GM19397 (cell line): Measurements from ENCODE around the gene C14orf93.
A peak's percentile ranks its signal among the peaks of the same experiment; 100 is the strongest.

Experiments used
- ATAC-seq: cut with Tn5 transposase; IDR thresholded peaks from one replicate; pipeline ENCODE4 v1.9.1; 2021; ENCODE audit warnings: mild to moderate bottlenecking, moderate library complexity; ENCODE audit not compliant: unreplicated experiment

C14orf93 gene, protein sequence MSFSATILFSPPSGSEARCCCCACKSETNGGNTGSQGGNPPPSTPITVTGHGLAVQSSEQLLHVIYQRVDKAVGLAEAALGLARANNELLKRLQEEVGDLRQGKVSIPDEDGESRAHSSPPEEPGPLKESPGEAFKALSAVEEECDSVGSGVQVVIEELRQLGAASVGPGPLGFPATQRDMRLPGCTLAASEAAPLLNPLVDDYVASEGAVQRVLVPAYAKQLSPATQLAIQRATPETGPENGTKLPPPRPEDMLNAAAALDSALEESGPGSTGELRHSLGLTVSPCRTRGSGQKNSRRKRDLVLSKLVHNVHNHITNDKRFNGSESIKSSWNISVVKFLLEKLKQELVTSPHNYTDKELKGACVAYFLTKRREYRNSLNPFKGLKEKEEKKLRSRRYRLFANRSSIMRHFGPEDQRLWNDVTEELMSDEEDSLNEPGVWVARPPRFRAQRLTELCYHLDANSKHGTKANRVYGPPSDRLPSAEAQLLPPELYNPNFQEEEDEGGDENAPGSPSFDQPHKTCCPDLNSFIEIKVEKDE

DNA sequence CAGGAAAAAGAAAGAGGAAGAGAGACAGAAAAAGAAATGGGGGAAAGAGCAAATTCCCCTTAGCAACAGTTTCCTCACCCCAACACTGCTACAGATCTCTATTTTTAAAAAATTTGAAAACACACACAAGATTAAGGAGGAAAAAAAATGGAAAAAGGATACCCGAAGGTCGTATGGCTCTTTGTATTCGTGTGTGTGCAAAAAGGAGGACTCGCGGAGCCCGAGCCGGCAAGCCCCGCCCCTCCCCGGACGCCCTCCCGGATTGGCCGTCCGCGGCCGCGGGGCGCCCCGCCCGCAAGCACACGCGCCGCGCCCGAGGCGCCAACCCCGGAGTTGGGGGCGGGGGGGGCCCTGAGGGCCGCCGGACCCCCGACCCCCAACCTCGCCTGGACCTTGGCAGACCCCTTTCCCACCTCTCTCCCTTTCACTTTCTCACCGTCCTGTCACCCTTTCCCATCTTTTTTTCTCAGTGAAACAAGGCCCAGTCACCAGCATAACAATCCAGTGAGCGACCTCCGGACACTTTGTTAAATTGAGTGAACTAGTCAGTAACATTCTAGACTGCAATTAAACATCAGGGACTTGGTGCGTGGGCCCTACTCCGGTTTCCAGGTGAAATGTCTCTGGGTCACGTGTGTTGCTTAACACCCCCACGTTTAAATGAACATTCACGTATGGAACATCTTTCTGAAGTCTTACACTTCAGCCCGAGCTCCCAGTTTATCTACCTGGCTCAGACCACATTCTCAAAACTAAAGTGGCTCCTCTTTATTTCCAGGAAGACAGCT lies at the start of gene C14orf93:
C14orf93 (minus strand) TSS at position 205 of the 788 bp plus-strand sequence. CDS start 11,120 bp downstream, outside the sequence.
- ATAC-seq = no peak

DNA sequence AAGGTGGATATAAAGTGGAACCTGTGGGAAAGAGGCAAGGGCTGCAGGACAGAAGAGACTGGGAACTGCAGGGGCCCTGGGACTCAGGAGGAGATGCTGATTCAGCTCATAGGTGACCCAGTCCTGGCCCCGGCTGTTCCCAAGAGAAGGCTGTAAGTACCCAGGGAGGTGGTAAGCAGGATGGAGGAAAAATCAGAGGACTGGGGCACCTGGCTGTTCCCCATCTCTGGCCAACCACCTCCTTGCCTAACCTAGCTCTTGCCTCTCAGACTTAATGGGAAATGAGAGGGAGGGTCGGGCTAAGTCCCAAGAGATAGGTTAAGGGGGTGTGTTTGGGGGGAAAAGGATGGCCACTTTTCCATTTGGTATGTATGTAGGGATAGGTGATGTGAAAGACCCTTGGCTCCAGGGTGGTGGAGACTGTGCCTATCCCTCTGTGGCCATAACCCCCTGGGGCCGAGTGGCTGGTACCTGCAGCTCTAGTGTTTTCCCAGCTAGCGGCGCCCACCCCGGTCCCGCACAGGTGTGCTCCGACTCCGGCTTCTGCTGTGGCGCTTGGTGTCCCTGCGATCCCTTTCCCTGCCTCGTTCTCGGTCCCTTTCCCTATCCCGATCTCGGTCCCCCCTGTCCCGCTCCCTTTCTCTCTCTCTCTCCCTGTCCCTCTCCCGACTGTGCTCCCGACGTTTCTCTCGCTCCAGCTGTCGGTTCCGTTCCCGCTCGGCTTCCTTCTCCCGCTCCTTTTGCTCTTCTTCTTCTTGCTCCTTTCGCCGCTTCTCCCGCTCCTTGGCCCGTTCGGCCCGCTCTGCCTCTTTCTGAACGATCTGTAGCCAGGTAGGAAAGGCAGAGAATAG lies 48.9 kb upstream of the C14orf93 start:
- no peak for ATAC-seq

DNA sequence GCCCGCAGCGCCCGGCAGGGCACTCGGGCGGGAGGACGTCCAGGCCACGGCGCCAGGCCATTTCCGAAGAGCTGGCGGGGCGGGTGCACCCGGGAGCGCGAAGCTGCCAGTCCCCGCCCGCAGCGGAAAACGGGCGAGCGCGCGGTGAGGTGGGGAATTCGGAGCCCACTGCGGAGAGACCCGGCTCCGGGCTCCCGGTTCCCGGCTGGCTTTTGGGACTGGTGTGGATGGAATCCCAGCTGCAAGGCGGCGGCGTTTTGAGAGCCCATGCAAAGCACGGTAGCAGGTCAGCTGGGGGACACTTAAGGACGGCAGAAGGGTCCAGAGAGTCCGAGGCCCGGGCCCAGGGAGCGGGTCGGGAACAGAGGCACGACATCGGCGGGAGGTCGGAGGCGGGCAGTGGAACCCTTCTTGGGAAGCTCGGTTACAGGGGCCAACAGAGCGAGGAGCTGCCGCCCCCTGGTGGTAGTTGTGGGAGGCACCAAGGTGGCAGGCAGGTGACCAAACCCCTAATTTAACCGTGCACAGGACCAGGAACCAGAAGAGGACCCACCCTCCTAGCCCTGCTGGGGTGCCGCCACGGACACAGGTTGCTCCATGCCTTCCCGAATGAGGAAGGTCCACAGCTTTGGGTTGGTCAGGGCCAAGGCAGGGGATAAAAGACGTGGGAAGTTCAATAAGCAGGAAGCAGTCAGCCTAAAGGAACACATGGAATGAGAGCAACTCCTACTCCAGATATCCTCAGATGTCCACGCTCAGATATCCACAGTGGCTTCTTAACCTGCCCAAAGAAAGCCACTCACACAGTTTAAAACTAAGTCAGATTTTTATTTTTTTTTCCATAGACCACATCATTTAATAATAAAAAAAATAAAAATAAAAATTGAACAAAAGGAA lies 48.1 kb upstream of the C14orf93 start:
- peak; percentile 56 for ATAC-seq

DNA sequence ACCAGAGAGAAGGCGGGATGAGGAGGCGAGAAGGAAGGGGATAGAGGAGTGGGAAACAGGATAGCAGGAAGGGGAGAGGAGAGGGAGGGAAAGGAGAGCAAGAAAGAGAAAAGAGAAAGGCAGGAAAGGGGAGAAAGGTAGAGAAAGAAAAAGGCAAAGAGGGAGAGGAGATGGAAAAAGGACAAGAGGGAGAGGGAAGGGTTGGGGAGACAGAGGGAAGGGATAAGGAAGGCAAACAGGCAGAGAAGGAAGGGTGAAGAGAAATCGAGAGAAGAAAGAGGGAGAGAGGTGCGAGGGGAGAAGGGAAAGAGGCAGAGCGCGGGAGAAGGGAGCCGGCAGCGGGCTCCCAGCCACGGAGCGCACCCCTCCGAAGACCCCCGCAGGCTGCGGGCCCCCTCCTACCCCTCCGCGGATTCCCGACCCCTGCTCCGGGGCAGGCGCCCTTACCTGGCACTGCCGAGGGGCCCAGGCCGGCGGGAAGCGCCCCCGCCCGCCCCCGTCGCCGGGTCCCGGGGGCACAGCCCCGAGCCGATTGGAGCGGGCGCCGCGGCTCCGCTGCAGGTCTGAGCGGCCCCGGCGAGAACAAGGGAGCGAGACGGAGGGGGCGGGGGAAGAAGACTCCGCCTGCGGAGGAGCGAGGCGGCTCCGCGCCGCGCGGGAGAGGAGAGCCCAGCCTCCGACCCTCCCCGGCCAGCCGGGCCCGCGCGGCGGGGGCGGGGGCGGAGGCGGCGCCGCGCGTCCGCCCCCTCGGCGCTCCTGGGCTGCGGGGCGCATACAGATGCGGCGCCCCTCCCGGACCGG lies 47.2 kb upstream of the C14orf93 start, which contains the start of gene CDH24:
CDH24 (minus strand) TSS at position 565 of the 801 bp plus-strand sequence. CDS start 1,787 bp downstream, outside the sequence.
- no peak for ATAC-seq

DNA sequence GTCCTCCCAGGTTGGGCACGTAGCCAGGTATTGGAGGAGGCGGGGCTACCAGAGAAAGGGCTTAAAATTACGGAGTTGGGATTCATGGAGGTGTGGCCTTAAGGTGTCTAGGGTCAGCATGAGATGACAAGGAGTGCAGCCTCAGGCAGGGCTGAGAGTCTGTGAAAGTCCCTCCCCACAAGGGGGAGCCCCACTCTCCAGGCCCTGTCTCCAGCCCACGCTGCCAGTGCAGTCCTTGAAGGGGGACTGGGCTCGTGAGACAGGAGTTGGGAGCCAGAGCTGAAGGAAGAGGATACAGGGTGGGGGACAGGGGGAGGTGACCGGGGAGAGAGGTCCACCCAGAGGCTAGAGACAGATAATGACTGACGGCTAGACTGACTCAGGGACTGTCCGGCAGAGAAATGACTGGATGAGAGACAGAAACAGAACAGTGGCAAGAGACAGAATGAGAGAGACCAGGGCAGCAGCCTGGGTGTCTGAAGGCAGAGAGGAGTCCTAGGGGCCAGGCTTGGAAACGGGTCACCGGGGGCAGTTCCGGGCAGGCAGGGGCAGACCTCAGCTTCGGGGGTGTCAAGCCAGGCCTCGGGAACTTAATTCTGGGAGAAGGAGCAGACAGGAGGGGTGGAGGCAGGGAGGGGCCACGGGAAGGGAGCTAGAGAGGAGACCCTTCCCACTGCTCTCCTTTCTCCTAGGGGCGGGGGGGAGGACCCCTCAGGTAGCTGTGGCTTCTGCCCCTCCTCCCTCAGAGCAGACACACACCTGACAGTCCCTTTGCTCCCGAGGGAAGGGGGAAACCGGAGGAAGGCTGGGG lies 46.4 kb upstream of the C14orf93 start:
- peak; percentile 43 for ATAC-seq

DNA sequence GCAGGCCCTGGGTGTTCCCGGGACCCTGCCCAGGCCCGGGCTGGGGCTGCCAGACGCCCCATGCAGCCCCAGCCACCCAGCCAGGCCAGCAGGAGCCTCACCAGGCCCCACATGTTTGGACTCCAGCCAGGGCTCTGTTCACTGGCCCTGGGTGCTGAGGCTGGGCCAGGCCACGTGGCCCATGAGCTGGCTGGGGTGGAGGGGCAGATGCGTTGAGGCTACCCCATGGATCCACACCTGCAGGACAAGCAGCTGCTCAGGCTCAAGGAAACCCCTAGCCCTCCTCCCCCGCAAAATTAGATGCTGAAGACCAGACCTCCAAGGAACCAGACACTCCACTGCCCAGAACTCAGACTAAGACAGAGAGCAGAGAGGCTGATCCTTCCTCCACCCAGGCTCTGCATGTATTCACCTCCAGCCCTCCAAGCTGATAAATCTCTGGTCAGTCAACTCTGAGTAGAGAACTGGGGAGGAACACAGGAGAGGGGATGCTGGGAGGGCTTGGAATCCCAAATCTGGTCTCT lies 45.7 kb upstream of the C14orf93 start:
- ATAC-seq = no peak

DNA sequence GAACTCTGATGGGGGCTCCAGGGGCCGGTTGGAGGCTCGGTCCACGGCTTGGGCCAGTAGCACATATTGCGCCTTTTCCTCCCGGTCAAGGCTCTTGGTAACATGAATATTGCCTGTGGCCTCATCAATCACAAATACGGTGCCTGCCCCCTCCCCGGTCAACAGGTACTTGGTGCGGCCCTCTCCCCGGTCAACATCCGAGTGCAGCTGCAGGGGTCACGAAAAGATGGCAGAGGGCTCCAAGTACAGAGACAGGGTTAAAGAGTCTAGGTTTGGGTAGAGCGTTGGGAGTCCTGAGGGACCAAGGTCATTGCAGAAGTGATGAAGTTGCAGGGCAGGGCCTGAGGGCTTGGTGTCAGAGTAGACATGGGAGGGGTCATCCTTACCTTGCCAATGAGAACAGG lies 45.2 kb upstream of the C14orf93 start:
- ATAC-seq = no peak

DNA sequence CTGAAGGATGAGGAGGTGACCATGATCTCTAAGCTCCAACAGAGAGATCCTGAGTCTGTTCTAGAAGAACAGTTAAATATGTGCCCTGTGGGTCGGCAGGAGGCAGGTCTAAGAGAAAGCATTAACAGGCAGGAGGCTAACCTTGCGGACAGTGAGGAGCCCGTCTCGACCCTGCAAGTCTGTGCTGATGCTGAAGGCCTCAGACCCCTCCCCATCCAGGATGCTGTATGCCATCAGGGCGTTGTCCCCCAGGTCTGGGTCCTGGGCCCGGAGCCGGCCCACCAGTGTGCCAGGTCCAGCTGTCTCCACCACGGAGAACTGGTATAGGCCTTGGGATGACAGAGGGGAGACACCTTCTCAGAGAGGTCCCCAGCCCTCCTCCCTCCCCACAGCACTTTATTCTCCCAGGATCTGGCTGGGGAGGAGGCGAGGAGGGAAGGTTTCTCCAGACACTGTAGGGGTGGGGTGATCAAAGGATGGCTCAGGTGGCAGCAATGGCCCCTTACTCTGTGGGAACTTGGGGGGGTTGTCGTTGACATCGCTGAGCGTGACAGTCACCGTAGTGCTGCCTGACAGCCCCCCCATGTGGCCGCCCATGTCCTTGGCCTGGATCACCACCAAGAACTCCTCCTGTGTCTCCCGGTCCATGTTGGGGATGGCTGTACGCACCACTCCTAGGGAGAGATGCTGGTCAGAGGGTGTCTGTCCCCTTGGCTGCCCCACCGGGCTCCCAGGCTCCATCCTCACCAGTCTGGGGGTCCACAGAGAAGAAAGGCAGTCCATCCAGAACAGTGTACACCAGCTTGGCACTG lies 44.3 kb upstream of the C14orf93 start:
- ATAC-seq = no peak

DNA sequence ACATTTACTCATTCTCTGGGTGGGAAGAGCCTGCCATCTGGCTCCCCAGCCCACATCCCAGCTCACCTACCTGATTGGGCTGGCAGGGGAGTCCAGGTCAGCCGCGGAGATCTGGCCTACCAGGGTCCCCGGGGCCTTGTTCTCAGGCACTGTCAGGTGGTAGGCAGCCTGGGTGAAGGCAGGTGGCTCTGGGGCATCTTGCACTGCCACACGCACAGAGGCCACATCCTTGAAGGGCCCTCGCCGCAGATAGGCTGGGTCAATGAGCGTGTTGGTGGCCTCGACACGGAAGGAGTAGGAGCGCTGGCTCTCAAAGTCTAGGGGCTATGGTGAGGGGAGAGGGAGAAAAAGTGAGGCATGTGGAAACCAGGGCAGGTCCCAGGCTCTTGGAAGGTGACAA lies 43.5 kb upstream of the C14orf93 start:
- ATAC-seq = no peak

DNA sequence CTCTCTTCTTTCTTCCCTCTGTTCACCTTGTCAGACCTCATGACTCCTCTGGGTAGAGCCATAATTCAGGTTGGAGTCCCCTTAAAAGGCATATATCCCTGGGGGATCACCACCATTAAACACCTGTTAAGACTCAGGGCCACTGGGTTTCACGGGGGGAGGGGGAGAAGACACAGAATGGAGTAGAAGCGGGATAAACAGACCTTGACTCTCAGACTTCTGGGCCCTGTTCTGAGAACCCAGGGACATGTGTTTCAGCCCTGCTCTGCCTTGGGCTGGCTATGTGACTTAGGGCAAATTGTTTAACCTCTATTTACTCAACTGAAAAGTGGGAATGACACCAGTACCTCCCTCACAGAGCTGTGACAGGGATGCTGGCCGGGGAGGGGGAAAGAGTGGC lies 42.7 kb upstream of the C14orf93 start:
- no peak for ATAC-seq

DNA sequence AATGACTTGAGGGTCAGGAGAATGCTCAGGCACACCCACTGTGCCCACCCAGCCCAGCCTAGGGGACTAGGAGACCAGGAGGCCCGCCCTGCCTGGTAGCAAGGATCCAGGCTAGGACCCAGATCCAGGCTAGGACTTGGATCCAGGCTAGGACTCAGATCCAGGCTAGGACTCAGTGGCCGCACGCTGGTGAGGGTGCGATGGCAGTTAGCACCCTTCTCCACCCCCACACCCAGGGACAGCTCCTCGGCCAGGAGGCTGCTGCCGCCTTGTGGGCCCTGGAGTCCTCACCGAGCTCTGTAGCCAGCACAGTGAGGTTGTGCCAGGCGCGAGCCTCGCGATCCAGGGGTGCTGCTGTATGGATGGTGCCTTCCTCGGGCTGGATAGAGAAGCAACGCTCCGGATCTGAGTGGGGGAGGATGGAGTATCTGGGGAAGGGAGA lies 42.3 kb upstream of the C14orf93 start:
- ATAC-seq = no peak

DNA sequence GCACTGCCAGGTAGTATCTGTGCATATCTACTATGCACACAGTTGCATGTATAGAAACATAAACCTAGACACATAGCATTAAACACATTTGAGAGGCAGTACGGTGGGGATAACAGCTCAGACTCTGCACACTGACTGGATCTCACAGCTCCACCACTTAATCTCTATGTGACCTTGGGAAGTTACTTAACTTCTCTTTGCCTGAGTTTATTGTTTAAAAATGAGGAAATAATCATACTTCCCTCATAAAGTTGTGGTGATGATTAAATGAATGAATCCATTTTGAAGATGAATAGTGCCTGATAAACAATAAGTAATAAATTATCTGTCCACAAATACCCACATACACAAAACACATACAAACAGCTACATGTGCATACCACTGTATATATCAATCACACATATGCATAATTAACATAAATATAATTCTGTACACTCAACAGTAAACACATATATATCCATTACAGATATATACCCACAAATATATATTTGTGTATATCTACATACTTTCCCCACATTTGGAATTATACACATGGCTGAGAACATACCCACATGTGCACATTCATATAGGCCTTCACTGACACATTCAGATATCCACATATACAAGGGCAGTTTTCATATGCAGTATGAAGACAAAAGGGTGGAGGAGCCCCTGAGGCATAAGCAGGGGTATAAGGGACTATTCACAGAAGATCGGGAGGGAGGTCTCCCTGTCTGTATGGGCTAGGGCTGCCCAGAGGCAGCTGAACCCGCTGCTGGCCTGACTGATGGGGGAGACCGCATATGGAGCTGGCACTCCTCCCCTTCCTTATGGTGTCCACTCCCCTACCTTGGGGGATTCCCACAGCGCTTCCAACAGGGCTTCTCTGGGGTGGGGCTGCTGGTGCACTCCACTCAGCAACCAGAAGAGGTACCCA lies 41.5 kb upstream of the C14orf93 start:
- no peak for ATAC-seq

DNA sequence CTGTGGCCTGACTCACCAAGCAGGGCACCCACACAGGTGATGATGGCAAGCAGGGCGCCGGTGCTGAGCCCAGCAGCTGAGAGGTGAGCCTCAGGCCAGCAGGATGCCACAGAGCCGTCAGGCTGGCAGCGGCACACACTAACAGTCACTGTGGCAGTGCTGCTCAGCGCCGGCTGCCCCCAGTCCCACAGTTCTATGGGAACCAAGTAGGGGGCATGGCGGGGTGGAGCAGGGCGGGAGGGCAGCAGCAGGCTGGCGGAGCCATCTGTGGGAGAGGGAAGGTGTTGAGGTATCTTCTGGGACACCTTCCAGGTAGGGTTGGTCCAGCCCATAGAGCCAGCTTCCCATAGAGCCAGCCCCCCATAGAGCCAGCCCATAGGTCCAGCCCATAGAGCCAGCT lies 39.1 kb upstream of the C14orf93 start:
- no peak for ATAC-seq

DNA sequence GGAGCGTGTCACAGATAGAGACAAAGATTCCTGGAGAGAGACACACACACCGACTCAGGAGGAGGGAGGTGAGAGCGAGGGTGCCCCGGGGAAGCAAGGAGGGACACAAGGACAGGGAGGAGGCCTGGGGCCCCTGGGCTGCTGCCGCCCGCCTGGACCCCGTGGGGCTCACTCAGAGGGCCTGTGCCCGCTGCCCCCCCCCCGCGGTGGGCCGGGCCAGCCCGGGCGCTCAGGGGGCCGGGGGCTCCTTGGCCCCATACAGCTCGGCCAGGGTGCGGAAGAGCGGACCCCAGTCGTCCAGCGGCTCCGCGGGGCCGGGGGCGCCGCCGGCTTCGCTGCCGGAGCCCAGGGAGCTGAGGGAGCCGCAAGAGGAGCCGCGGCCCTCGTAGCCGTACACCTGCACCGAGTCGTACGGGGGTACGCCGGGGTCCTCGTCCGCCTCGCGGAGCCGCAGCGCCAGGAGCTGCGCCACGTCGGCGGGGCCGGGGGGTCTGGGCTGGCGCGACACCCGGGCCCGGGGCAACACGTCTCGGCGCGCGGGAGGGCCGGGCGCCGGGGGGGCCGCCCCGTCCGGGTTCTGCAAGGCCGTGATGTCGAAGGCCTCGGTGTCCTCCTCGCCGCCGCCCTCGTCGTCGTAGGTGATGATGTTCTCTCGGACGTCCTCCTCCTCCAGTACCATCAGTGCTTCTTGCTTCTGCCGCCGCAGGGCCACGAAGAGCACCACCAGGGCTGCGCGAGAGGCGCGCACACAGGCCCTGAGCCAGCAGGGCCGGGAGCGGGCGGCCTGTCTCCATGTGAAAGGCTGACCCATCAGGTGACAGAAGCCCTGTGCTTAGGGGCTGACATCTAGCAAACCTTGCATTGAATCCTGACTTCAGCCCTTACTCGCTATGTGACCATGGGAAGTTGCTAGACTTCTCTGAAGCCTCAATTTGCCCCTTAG lies 38.1 kb upstream of the C14orf93 start:
- no peak for ATAC-seq
